SK-N-SH (cell line): ENCODE measurements around the gene ENHO. TPM values are rescaled to one million over a fixed set of nuclear protein-coding genes. Genes with fewer than 3 reads are reported as not detected.

ENCODE experiments used
- CTCF ChIA-PET: fragments of 300-600, 350-600 bp; formaldehyde crosslinking; extraction: SDS; loops from one replicate; lab custom pipeline; 2021; lab: Yijun Ruan, JAX
- POLR2A ChIA-PET: fragments of 350-600 bp; sonication (Branson Sonifier 250); formaldehyde crosslinking; extraction: SDS; loops from one replicate; lab custom pipeline; 2020; ENCODE audit warnings: antibody characterized with exemption, inconsistent platforms; lab: Yijun Ruan, JAX
- DNase-seq: peaks from one replicate; pipeline ENCODE4 v3.0.0; 2012
- H2AFZ ChIP-seq: fragments of 200-600 bp; sonication (generic); 2 replicates; pipeline ENCODE4 v1.8.1; 2016; ENCODE audit warnings: antibody characterized with exemption, mild to moderate bottlenecking, low read depth
- H3F3A ChIP-seq: fragments of 200-600 bp; sonication (generic); replicated peaks from 2 replicates; pipeline ENCODE3; 2016; ENCODE audit warnings: antibody characterized with exemption, mild to moderate bottlenecking; ENCODE audit not compliant: insufficient read depth
- H3K27ac ChIP-seq, 2 experiments: fragments of 200-500 bp in 1 of 2; fragments of 200-600 bp in 1 of 2; sonication (Bioruptor generic) in 1 of 2; sonication (generic), shearing (Covaris generic) in 1 of 2; 2 replicates each; pipeline versions ENCODE4 v1.5.1 to v1.6.1; 2014 to 2016; ENCODE audit warnings: low read depth in 2 of 2, inconsistent platforms in 1 of 2, low read length in 1 of 2, mild to moderate bottlenecking in 1 of 2, mixed read lengths in 1 of 2
- H3K27me3 ChIP-seq: fragments of 200-600 bp; sonication (generic), shearing (Covaris generic); 2 replicates; pipeline ENCODE4 v1.6.1; 2016; ENCODE audit warnings: mixed run types; ENCODE audit not compliant: insufficient read depth
- H3K36me3 ChIP-seq, 2 experiments: fragments of 200-500 bp in 1 of 2; fragments of 200-600 bp in 1 of 2; sonication (Bioruptor generic) in 1 of 2; sonication (generic) in 1 of 2; replicated peaks in 1 of 2; 2 replicates each; pipeline versions ENCODE3 to v1.5.1; 2014 to 2016; ENCODE audit warnings: low read length in 1 of 2, mild to moderate bottlenecking in 1 of 2; ENCODE audit not compliant: insufficient read depth in 2 of 2, control insufficient read depth in 1 of 2
- H3K4me1 ChIP-seq, 2 experiments: fragments of 200-500 bp in 1 of 2; fragments of 200-600 bp in 1 of 2; sonication (Bioruptor generic) in 1 of 2; sonication (generic), shearing (Covaris generic) in 1 of 2; 2 replicates each; pipeline versions ENCODE4 v1.5.1 to v1.6.1; 2014 to 2016; ENCODE audit warnings: low read depth in 1 of 2, low read length in 1 of 2, mixed run types in 1 of 2; ENCODE audit not compliant: insufficient read depth in 2 of 2, control insufficient read depth in 1 of 2
- H3K4me2 ChIP-seq: fragments of 200-600 bp; sonication (generic), shearing (Covaris generic); 2 replicates; pipeline ENCODE4 v1.6.1; 2017; ENCODE audit warnings: mixed run types
- H3K4me3 ChIP-seq, 2 experiments: fragments of 200-500 bp in 1 of 2; fragments of 200-600 bp in 1 of 2; sonication (Bioruptor generic) in 1 of 2; sonication (generic), shearing (Covaris generic) in 1 of 2; 2 replicates each; pipeline versions ENCODE4 v1.5.1 to v1.8.1; 2014 to 2016; ENCODE audit warnings: low read depth in 2 of 2, inconsistent platforms in 1 of 2, low read length in 1 of 2, mild to moderate bottlenecking in 1 of 2, mixed read lengths in 1 of 2, moderate library complexity in 1 of 2
- H3K79me2 ChIP-seq: fragments of 200-600 bp; sonication (generic); 2 replicates; pipeline ENCODE4 v1.8.1; 2017; ENCODE audit warnings: mild to moderate bottlenecking; ENCODE audit not compliant: insufficient read depth
- H3K9ac ChIP-seq: fragments of 200-600 bp; sonication (generic); 2 replicates; pipeline ENCODE4 v1.6.1; 2017; ENCODE audit warnings: mixed run types
- H3K9me2 ChIP-seq: fragments of 200-600 bp; sonication (generic); 2 replicates; pipeline ENCODE4 v1.6.1; 2017; ENCODE audit warnings: mixed run types
- H3K9me3 ChIP-seq: fragments of 200-600 bp; sonication (generic); 2 replicates; pipeline ENCODE4 v1.6.1; 2017; ENCODE audit warnings: mixed run types, mild to moderate bottlenecking, moderate library complexity
- H4K20me1 ChIP-seq: fragments of 200-600 bp; sonication (generic); 2 replicates; pipeline ENCODE4 v1.6.1; 2017; ENCODE audit warnings: mild to moderate bottlenecking, mixed run types; ENCODE audit not compliant: insufficient read depth
- ELF1 ChIP-seq: IDR thresholded peaks from 2 replicates; pipeline ENCODE4 v1.4.0; 2012
- FOXJ3 ChIP-seq: sonication (generic); formaldehyde crosslinking; IDR thresholded peaks from 2 replicates; pipeline ENCODE4 v1.5.1; 2020; ENCODE audit warnings: mild to moderate bottlenecking, missing genetic modification reagents
- FOXM1 ChIP-seq: IDR thresholded peaks from 2 replicates; pipeline ENCODE4 v1.4.0; 2012; ENCODE audit warnings: low read depth, mild to moderate bottlenecking
- GABPA ChIP-seq: IDR thresholded peaks from 2 replicates; pipeline ENCODE4 v1.4.0; 2012; ENCODE audit warnings: low read depth, mild to moderate bottlenecking
- GATA2 ChIP-seq: sonication (generic); formaldehyde crosslinking; IDR thresholded peaks from 2 replicates; pipeline ENCODE4 v1.5.0; 2020; ENCODE audit warnings: mild to moderate bottlenecking, missing genetic modification reagents
- JUND ChIP-seq: IDR thresholded peaks from 2 replicates; pipeline ENCODE4 v1.4.0; 2012
- MEF2A ChIP-seq: IDR thresholded peaks from 2 replicates; pipeline ENCODE4 v1.4.0; 2012; ENCODE audit warnings: low read depth, borderline replicate concordance
- MXI1 ChIP-seq: IDR thresholded peaks from 2 replicates; pipeline ENCODE4 v1.6.1; 2012; ENCODE audit warnings: mild to moderate bottlenecking, low read depth, low read length, improper control_type of control experiment
- PBX3 ChIP-seq: IDR thresholded peaks from 2 replicates; pipeline ENCODE4; 2012
- POLR2AphosphoS5 ChIP-seq: IDR thresholded peaks from 2 replicates; pipeline ENCODE4 v1.6.1; 2012; ENCODE audit warnings: low read depth, low read length
- TAF1 ChIP-seq: IDR thresholded peaks from 2 replicates; pipeline ENCODE4 v1.6.1; 2012; ENCODE audit warnings: low read depth, mild to moderate bottlenecking, low read length, moderate library complexity, borderline replicate concordance
- TEAD4 ChIP-seq: IDR thresholded peaks from 2 replicates; pipeline ENCODE4 v1.4.0; 2012; ENCODE audit warnings: mild to moderate bottlenecking, borderline replicate concordance; ENCODE audit not compliant: insufficient read depth
- USF1 ChIP-seq: IDR thresholded peaks from 2 replicates; pipeline ENCODE4 v1.4.0; 2012; ENCODE audit warnings: low read depth, borderline replicate concordance
- YY1 ChIP-seq: IDR thresholded peaks from 2 replicates; pipeline ENCODE4 v1.4.0; 2012; ENCODE audit warnings: low read depth, mild to moderate bottlenecking
- WGBS: methylation state at CpG from one replicate; pipeline ENCODE4 v1.1.6; 2017; ENCODE audit warnings: low lambda C conversion rate; 5-methylcytosine and 5-hydroxymethylcytosine counted together
- polyA plus RNA-seq, 3 experiments: library from polyadenylated mRNA; depleted of rRNA; stranded (reverse); fragments of >200 nt; gene quantifications; 2 replicates each; pipeline ENCODE4 v1.2.3, GENCODE V29; 2012
- TF ChIP-seq, protein P1 (sequence below): fragments of 150-350 bp; IDR thresholded peaks from 2 replicates; pipeline ENCODE4 v1.6.1; 2017; ENCODE audit warnings: antibody characterized with exemption, low read length, low read depth, borderline replicate concordance
- TF ChIP-seq, protein P2 (sequence below): IDR thresholded peaks from 2 replicates; pipeline ENCODE4 v1.4.0; 2012; ENCODE audit warnings: low read depth

The ENHO gene
- polyA plus RNA-seq, 1 of the 3 experiments (the other 2 are of a cell fraction) = 1.5 TPM

- Histone ChIP-seq H3K4me2 (no peak overlapping the region; the same call in 1 of the 2 replicates), H3K4me1 (peaks cover 0 to 70% of the 10 kb centered on the region in 2 experiments; a peak in 2 of 4 replicates), H4K20me1 (no peaks in the 10 kb centered on the region), H3K9me2 (no peaks in the 10 kb centered on the region), H3F3A (no peaks in the 10 kb centered on the region), H3K36me3 (no peaks in the 10 kb centered on the region), H3K79me2 (no peaks in the 10 kb centered on the region), H3K9me3 (no peaks in the 10 kb centered on the region), H3K4me3 (no peak overlapping the region), H3K27me3 (no peaks in the 10 kb centered on the region), H2AFZ (no peak overlapping the region), H3K9ac (no peak overlapping the region), H3K27ac (peak overlapping the region in 1 of 2 experiments; percentile 74; a peak in 2 of 4 replicates)
- TF ChIP-seq FOXJ3 (CRISPR knock-in tag) (no peak), GATA2 (CRISPR knock-in tag) (peak; percentile 19; the same call in 1 of the 2 replicates), JUND (no peak), POLR2AphosphoS5 (no peak)
- POLR2A ChIA-PET = no interaction called here
- peak; percentile 70 for DNase-seq
- 80% methylated on average over 18 of the region's 21 CpGs for WGBS
- CTCF ChIA-PET = interaction anchor here (0.7 to 18.0 kb wide), 7 partner anchors 7 to 97 kb away, joined by 3 to 507 read pairs (median 3); partner anchors contain the start of gene CNTFR
Observed at GRCh38 chr9:34560599-34561214, 37.9 kb upstream of the ENHO start.

GRCh38 chr9:34559624-34560455 lies 37.0 kb upstream of the ENHO start:
- H3K9me2 ChIP-seq = no peaks in the 10 kb centered on the region
- 26% methylated on average over 13 of the region's 21 CpGs for WGBS
- no peak overlapping the region; the same call in 1 of the 2 replicates for H2AFZ ChIP-seq
- peak; percentile 79 for DNase-seq
- no peaks in the 10 kb centered on the region for H3K79me2 ChIP-seq
- no peak overlapping the region for H3K4me3 ChIP-seq
- no peak overlapping the region for H3K9ac ChIP-seq
- H3K27me3 ChIP-seq = no peaks in the 10 kb centered on the region
- H3K27ac ChIP-seq = peak overlapping the region in 1 of 2 experiments; percentile 74; a peak in 2 of 4 replicates
- no peaks in the 10 kb centered on the region for H3K9me3 ChIP-seq
- no peak for TF ChIP-seq MEF2A
- TF ChIP-seq USF1 = peak; percentile 20; the same call in 1 of the 2 replicates
- no peak for TF ChIP-seq GABPA
- TF ChIP-seq ELF1 = no peak
- TF ChIP-seq, protein P1, sequence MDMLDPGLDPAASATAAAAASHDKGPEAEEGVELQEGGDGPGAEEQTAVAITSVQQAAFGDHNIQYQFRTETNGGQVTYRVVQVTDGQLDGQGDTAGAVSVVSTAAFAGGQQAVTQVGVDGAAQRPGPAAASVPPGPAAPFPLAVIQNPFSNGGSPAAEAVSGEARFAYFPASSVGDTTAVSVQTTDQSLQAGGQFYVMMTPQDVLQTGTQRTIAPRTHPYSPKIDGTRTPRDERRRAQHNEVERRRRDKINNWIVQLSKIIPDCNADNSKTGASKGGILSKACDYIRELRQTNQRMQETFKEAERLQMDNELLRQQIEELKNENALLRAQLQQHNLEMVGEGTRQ = no peak
- peak; percentile 55; the same call in 1 of the 2 replicates for TF ChIP-seq MXI1
- TF ChIP-seq PBX3 = no peak
- TF ChIP-seq FOXJ3 (CRISPR knock-in tag) = no peak
- no peak for TF ChIP-seq TAF1
- TF ChIP-seq POLR2AphosphoS5 = no peak
- TF ChIP-seq YY1 = no peak
- no peak for TF ChIP-seq FOXM1
- TF ChIP-seq, protein P2, sequence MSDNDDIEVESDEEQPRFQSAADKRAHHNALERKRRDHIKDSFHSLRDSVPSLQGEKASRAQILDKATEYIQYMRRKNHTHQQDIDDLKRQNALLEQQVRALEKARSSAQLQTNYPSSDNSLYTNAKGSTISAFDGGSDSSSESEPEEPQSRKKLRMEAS = no peak
- TF ChIP-seq TEAD4 = no peak
- ChIA-PET CTCF (interaction anchor here (0.7 to 18.0 kb wide), 5 partner anchors 8 to 32 kb away, joined by 3 to 507 read pairs (median 5); partner anchors contain the start of gene CNTFR), POLR2A (no interaction called here)
- no peaks in the 10 kb centered on the region for H4K20me1 ChIP-seq
- H3K4me2 ChIP-seq = peak overlapping the region; percentile 44; the same call in 1 of the 2 replicates
- H3K36me3 ChIP-seq = no peaks in the 10 kb centered on the region
- peaks cover 0 to 73% of the 10 kb centered on the region in 2 experiments; a peak in 2 of 4 replicates for H3K4me1 ChIP-seq
- H3F3A ChIP-seq = no peaks in the 10 kb centered on the region
